AG04450 (cell line): ENCODE results near the gene ANKK1. TPM values are rescaled to one million over a fixed set of nuclear protein-coding genes. Genes with fewer than 3 reads are reported as not detected.

Experiments used
- CTCF ChIA-PET: fragments of 300-600, 350-600 bp; formaldehyde crosslinking; extraction: SDS; loops from one replicate; lab custom pipeline; 2022; ENCODE audit warnings: antibody characterized with exemption, inconsistent platforms; lab: Charles Lee
- POLR2A ChIA-PET: fragments of 350-600 bp; formaldehyde crosslinking; extraction: SDS; loops from one replicate; lab custom pipeline; 2021; ENCODE audit warnings: antibody characterized with exemption, inconsistent platforms; lab: Yijun Ruan, JAX
- DNase-seq: peaks from one replicate; pipeline ENCODE4 v3.0.0-alpha.2; 2011; ENCODE audit warnings: low read depth, low spot score
- H3K27ac ChIP-seq: one replicate; pipeline ENCODE4 v1.5.1; 2012; ENCODE audit warnings: low read depth, low read length, control low read depth
- H3K27me3 ChIP-seq: one replicate; pipeline ENCODE4 v1.6.0; 2012; ENCODE audit warnings: low read length; ENCODE audit not compliant: control insufficient read depth, insufficient read depth
- H3K4me3 ChIP-seq: 2 replicates; pipeline ENCODE4 v1.5.1; 2011; ENCODE audit warnings: mild to moderate bottlenecking, low read depth, low read length, control low read depth
- H3K9me3 ChIP-seq: 2 replicates; pipeline ENCODE4 v1.5.1; 2012; ENCODE audit warnings: low read length; ENCODE audit not compliant: control insufficient read depth, insufficient read depth
- polyA plus RNA-seq: library from polyadenylated mRNA; depleted of rRNA; stranded (reverse); fragments of >200 nt; gene quantifications from 2 replicates; pipeline ENCODE4 v1.2.3, GENCODE V29; 2011
- TF ChIP-seq, protein P1 (sequence below): IDR thresholded peaks from 2 replicates; pipeline ENCODE4 v1.5.1; 2011; ENCODE audit warnings: low read depth, low read length, control low read depth, inconsistent platforms

Gene ANKK1
- polyA plus RNA-seq, 1 experiment, result not detected

DNA sequence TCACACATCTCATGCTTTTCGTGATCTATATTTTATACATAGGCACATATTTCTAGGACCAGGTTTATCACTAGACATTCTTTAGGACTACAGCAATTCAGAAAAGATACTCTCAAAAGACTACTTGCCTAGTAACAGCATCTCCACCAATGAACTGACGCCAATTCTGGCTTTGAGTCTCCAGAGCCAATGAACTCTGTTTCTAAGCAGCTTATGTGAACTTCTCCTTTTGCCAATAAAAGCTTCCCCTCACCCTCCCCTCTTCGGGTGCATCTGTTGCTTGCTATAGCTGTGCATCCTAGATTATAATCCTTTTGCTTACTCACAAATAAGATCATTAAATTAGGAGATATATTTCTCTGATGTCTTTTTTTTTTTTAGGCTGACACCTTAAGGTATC is 11.4 kb upstream of the ANKK1 start:
- CTCF ChIA-PET, result interaction anchor here (1.2 kb wide), 1 partner anchor 40 kb away, joined by 3 read pairs; no protein-coding TSS in a partner anchor
- TF ChIP-seq, protein P1, sequence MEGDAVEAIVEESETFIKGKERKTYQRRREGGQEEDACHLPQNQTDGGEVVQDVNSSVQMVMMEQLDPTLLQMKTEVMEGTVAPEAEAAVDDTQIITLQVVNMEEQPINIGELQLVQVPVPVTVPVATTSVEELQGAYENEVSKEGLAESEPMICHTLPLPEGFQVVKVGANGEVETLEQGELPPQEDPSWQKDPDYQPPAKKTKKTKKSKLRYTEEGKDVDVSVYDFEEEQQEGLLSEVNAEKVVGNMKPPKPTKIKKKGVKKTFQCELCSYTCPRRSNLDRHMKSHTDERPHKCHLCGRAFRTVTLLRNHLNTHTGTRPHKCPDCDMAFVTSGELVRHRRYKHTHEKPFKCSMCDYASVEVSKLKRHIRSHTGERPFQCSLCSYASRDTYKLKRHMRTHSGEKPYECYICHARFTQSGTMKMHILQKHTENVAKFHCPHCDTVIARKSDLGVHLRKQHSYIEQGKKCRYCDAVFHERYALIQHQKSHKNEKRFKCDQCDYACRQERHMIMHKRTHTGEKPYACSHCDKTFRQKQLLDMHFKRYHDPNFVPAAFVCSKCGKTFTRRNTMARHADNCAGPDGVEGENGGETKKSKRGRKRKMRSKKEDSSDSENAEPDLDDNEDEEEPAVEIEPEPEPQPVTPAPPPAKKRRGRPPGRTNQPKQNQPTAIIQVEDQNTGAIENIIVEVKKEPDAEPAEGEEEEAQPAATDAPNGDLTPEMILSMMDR, result no peak
- POLR2A ChIA-PET, result interaction anchor here (0.6 kb wide), 1 partner anchor 363 kb away, joined by 3 read pairs; no protein-coding TSS in a partner anchor
- DNase-seq, result peak; percentile 6
- no peak overlapping the region for H3K4me3 ChIP-seq
- no peaks in the 10 kb centered on the region for H3K9me3 ChIP-seq
- H3K27me3 ChIP-seq, result peaks cover 10% of the 10 kb centered on the region
- H3K27ac ChIP-seq, result no peak overlapping the region

DNA sequence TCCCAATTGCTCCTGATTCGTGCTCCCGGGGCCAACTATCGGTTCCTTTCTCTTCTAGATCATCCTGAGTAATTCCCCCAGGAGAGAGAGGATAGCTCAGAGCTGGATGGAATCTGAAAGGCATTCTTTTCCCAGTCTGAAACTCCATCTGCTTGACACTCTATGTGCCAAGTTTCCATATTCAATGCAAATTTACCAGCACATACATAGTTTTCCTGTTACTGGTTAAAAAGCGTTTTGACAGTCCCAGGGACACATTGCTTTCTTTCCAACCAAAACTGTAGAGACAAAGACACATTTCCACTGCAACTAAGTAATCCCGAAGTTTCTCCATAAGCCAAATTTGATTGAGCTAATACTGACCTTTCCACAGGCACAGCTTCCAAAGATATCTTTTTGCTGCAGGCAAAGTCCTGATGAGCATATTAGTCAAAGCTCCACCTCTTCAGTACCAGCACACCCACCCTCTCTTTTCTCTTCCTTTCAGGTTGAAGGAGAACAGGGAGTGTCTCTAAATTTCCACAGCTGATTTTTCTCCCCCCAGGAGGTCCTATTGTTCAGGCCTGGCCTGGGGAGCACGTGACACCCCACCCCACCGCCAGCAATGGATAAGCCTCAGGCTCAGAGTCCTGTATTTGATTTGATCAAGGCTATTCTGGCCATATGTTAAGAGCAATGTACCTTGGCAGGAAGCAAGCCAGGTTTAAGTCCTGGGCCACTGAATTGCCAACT is 9.7 kb upstream of the ANKK1 start:
- Histone ChIP-seq H3K27me3 (peaks cover 23% of the 10 kb centered on the region), H3K9me3 (no peaks in the 10 kb centered on the region), H3K27ac (no peak overlapping the region), H3K4me3 (no peak overlapping the region)
- ChIA-PET POLR2A (no interaction called here), CTCF (interaction anchor here (0.7 kb wide), 1 partner anchor 16 kb away, joined by 3 read pairs; no protein-coding TSS in a partner anchor)
- TF ChIP-seq, protein P1, result no peak
- DNase-seq, result no peak

DNA sequence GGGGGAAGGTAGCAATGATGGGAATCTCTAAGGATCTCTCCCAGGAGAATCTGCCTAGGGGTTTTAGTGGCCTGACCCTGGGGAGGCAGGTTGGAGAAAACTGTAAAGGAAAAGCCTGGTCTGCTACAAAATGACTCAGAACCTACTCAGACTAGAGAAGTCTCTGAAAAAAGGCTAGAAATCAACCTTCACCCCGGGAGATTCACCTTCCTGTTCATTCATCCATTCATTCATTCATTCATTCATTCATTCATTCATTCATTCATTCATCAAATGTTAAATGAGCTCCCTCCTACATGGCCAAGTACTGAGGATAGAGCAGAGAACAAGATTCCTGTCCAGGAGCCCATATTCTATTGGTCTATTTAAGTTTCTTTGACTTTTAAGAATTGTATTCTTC is 8.9 kb upstream of the ANKK1 start:
- H3K4me3 ChIP-seq, result no peak overlapping the region
- ChIA-PET POLR2A (no interaction called here), CTCF (no interaction called here)
- DNase-seq, result no peak
- TF ChIP-seq, protein P1, result no peak
- H3K27me3 ChIP-seq, result peaks cover 23% of the 10 kb centered on the region
- no peaks in the 10 kb centered on the region for H3K9me3 ChIP-seq
- no peak overlapping the region for H3K27ac ChIP-seq

DNA sequence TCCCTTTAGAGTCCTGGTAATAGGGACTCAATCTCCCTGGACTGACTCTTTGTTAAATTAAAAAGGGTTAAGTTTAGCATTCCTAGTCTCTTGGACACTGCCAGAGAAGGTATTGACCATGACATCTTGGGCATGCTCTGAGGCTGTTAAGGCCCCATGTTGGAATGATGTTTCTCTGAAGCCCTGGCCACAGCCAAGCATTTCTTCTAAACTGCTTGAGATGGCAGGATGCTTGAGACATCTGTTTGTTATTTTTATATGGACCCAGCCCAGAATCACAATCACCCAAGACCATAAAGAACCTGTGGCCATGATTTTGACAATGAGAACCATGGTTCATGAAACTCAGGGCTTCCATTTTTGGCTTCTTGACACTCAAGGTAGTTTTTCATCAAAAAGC is 5.5 kb upstream of the ANKK1 start:
- Histone ChIP-seq H3K4me3 (no peak overlapping the region), H3K9me3 (no peaks in the 10 kb centered on the region; the same call in 1 of the 2 replicates), H3K27ac (no peak overlapping the region), H3K27me3 (peaks cover 30% of the 10 kb centered on the region)
- DNase-seq, result no peak
- ChIA-PET POLR2A (no interaction called here), CTCF (no interaction called here)
- TF ChIP-seq, protein P1, result no peak

DNA sequence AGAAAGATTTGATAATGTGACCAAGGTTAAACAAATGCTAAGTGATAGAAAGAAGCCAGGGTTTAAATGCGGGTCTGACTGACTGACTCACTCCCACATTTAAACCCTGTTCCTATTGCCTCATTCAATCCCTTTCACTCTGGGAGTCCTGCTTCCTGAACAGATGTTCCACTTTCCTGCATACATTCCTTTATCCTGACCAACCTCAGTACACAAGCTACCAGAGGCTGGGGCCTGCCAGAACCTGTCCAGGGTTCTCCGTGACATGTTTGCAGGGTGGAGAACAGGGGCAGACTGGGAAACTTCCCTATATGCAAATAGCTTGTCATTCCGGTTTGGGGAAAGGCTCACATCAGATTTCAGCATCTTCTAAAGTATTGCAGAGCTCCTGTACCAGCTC is 3.0 kb upstream of the ANKK1 start:
- no peak overlapping the region for H3K4me3 ChIP-seq
- TF ChIP-seq, protein P1, result no peak
- ChIA-PET CTCF (no interaction called here), POLR2A (no interaction called here)
- DNase-seq, result peak; percentile 86
- peak overlapping the region; percentile 52 for H3K27ac ChIP-seq
- peaks cover 5% of the 10 kb centered on the region; the same call in 1 of the 2 replicates for H3K9me3 ChIP-seq
- peaks cover 38% of the 10 kb centered on the region for H3K27me3 ChIP-seq
